ENCODE results near the gene TUBGCP2.
A peak's percentile ranks its signal among the peaks of the same experiment; 100 is the strongest.

The TUBGCP2 gene

GRCh38 chr10:133308421-133309099 lies at the start of gene TUBGCP2, which contains the start of gene ZNF511:
TUBGCP2 (minus strand) TSS chr10:133308872; CDS start chr10:133302941, 5,931 bp downstream.
ZNF511 (plus strand) TSS chr10:133308914; CDS start chr10:133308944, 30 bp downstream.
- DNase-seq = peak; percentile 80 to 99 (median 96)

- DNase-seq = peak; percentile 42 to 80 (median 76)
Measured at GRCh38 chr10:133357285-133358161, 48.9 kb upstream of the TUBGCP2 start, which contains the start of gene FUOM. FUOM (minus strand) TSS chr10:133358019; CDS start chr10:133358007, 12 bp downstream.

GRCh38 chr10:133356549-133357284 lies 48.0 kb upstream of the TUBGCP2 start:
- DNase-seq = peak in 1 of 6 experiments; percentile 36

- DNase-seq = peak in 1 of 6 experiments; percentile 7
Measured at GRCh38 chr10:133355991-133356390, 47.3 kb upstream of the TUBGCP2 start.

- DNase-seq = no peak
Measured at GRCh38 chr10:133355266-133355665, 46.6 kb upstream of the TUBGCP2 start.

- DNase-seq = no peak
Measured at GRCh38 chr10:133354672-133355240, 46.1 kb upstream of the TUBGCP2 start.

- DNase-seq = no peak
Measured at GRCh38 chr10:133353988-133354605, 45.4 kb upstream of the TUBGCP2 start.

- no peak for DNase-seq
Measured at GRCh38 chr10:133353202-133353959, 44.7 kb upstream of the TUBGCP2 start.

GRCh38 chr10:133351408-133352318 lies 43.0 kb upstream of the TUBGCP2 start:
- DNase-seq = no peak

GRCh38 chr10:133350950-133351329 lies 42.3 kb upstream of the TUBGCP2 start:
- DNase-seq = no peak

GRCh38 chr10:133350283-133350949 lies 41.7 kb upstream of the TUBGCP2 start:
- DNase-seq = no peak

GRCh38 chr10:133349577-133350011 lies 40.9 kb upstream of the TUBGCP2 start:
- no peak for DNase-seq

- DNase-seq = no peak
Measured at GRCh38 chr10:133349160-133349568, 40.5 kb upstream of the TUBGCP2 start.

- DNase-seq = no peak
Measured at GRCh38 chr10:133347710-133348517, 39.2 kb upstream of the TUBGCP2 start.

GRCh38 chr10:133346413-133346812 lies 37.7 kb upstream of the TUBGCP2 start:
- DNase-seq = no peak

GRCh38 chr10:133344236-133344635 lies 35.6 kb upstream of the TUBGCP2 start:
- DNase-seq = no peak

- no peak for DNase-seq
Measured at GRCh38 chr10:133343558-133343957, 34.9 kb upstream of the TUBGCP2 start.

- DNase-seq = no peak
Measured at GRCh38 chr10:133342942-133343341, 34.3 kb upstream of the TUBGCP2 start.

GRCh38 chr10:133341983-133342382 lies 33.3 kb upstream of the TUBGCP2 start:
- no peak for DNase-seq

Measured in stimulated activated naive CD4-positive, alpha-beta T cell (primary cell).